Measurements from ENCODE around the gene DLGAP1.
"Not testable (repeated sequence)": the region's sequence is repeated elsewhere in the genome, so short reads cannot be mapped to it uniquely, and the experiment has no call there.

DNA sequence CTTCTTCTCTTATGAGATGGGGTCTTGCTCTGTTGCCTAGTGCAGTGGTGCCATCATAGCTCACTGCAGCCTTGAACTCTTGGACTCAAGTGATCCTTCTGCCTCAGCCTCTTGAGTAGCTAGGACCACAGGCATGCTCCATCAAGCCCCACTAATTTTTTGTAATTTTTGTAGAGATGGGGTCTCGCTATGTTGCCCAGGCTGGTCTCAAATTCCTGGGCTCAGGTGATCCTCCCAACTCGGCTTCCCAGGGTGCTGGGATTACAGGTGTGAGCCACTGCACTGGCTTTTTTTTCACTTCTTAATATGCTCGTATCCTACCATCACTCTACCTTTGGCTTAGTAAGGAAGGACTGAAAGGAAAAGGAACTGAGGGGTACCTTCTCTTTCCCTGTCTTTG, 983.0 kb downstream of the DLGAP1 start:
- TF ChIP-seq, protein P1, sequence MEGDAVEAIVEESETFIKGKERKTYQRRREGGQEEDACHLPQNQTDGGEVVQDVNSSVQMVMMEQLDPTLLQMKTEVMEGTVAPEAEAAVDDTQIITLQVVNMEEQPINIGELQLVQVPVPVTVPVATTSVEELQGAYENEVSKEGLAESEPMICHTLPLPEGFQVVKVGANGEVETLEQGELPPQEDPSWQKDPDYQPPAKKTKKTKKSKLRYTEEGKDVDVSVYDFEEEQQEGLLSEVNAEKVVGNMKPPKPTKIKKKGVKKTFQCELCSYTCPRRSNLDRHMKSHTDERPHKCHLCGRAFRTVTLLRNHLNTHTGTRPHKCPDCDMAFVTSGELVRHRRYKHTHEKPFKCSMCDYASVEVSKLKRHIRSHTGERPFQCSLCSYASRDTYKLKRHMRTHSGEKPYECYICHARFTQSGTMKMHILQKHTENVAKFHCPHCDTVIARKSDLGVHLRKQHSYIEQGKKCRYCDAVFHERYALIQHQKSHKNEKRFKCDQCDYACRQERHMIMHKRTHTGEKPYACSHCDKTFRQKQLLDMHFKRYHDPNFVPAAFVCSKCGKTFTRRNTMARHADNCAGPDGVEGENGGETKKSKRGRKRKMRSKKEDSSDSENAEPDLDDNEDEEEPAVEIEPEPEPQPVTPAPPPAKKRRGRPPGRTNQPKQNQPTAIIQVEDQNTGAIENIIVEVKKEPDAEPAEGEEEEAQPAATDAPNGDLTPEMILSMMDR (IDR thresholded peaks at IDR 0.05): not testable (repeated sequence)
- not testable (repeated sequence) for TF ChIP-seq MYBL2, GABPB1, ATF1, E2F5 (CRISPR knock-in tag; IDR thresholded peaks at IDR 0.05)

Measured in WTC11 (cell line).